ENCODE results near the gene HLA-DQB1.

The HLA-DQB1 gene

DNA sequence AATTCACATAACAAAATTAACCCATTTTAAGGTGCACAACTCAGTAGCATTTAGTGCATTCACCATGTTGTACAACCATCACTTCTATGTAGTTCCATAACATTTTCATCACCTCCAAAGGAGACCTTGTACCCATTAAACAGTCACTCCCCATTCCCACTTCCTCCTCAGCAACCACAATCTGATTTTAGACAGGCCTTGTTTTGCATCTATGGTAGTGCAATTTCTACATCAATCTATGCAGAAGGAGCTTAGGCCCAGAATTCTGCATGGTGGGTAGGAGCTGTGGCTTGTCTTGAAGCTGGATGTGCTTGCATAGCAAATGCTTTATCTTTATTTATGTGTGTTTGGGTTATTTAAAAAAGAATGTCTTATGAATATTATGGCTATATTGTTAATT lies 42.8 kb downstream of the HLA-DQB1 start:
- peak; percentile 49 for DNase-seq

DNA sequence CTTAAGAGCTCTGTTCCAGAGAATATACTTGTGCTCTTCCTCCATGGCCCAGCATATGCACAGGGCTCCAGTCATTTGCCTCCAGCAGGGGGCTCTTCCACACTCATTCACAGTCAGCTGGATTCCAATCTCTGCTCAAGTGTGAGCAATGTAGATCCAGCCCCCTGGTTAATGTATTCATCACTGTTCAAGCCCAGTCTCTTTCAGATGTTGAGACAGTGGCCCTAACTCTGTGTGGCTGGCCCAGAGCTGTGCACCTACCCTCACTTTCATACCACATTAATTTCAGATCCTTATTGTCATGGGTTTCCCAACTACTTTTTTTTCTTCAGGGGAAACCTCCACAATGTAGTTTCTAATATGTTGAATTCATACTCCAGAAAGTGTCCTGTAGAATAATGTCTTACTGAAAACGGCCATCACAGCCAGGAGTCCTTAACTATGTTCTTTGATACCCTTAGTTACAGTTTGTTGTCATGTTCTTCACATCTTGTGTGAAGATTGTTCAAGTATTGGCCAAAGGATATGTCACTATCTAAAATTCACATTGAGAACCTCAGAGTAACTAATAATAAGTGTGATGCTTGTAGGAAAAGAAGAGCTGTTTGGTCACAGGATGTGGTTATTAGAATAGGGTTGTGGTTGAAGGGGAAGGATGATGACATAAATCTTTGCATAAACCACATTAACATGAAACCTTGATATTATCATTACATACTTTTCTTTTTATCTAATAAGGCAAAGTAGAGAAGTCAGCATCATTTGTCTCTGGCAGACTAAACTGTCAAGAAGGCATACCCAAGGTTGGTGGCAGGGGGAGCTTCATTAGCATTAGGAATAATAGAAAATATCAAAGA lies 43.7 kb downstream of the HLA-DQB1 start:
- peak; percentile 72 for DNase-seq

DNA sequence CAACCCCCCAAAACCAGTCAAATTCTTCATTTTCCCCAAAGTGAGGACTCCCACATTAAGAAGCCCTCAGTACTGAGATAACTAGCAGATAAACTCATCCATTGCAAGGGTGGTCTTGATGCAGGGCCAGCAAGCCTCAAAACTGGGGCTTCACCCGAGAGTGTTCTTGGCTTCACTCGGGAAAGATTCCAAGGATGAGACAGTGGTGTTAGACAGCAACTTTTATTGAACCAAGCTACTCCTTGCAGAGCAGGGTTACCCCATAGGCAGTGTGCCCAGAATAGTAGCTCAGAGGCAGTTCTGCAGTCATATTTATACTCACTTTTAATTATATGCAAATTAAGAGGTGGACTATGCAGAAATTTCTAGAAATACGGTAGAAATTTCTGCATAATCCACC lies 45.1 kb downstream of the HLA-DQB1 start:
- DNase-seq, result no peak

DNA sequence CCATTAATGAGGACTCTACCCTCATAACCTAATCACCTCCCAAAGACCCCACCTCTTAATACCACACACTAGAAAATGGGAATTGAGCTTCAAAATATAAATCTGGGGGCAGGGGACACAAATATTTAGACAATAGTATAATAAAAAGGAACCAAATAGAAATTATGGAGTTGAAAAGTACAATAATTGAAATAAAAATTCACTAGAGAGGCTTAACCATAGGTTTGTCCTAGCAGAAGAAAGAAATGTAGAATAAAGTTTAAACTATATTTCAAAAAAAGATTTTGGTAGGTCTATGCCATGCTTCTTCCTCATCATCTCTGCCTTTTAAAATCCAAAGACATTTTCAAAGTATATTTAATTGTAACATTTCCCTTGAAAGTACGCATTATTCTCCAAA lies 48.7 kb downstream of the HLA-DQB1 start:
- DNase-seq, result no peak

DNA sequence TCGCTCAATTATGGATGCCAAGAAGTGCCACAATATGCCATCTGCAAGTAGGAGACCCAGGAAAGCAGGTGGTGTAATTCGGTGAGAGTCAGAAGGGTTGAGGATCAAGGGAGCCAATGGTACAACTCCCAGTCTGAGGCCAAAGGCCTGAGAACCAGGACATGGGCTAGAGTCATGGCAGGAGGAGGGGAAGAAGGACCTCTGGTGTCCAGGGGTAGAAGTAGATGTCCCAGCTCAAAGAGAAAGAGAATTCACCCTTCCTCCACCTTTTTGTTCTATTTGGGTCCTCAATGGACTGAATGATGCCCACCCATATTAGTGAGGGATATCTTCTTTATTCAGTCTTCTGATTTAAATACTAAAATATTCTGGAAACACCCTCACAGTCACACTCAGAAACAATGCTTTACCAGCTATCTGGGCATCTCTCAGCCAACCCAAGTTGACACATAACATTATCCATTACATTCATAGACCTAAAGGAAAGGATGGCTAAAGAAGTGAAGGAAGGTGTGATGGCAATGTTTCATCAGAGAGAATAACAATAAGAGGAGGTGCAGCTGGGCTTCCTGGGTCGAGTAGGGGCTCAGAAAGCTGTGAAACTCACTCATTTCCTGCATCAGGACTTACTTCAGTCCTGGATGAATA lies 50.4 kb downstream of the HLA-DQB1 start:
- DNase-seq, result no peak

DNA sequence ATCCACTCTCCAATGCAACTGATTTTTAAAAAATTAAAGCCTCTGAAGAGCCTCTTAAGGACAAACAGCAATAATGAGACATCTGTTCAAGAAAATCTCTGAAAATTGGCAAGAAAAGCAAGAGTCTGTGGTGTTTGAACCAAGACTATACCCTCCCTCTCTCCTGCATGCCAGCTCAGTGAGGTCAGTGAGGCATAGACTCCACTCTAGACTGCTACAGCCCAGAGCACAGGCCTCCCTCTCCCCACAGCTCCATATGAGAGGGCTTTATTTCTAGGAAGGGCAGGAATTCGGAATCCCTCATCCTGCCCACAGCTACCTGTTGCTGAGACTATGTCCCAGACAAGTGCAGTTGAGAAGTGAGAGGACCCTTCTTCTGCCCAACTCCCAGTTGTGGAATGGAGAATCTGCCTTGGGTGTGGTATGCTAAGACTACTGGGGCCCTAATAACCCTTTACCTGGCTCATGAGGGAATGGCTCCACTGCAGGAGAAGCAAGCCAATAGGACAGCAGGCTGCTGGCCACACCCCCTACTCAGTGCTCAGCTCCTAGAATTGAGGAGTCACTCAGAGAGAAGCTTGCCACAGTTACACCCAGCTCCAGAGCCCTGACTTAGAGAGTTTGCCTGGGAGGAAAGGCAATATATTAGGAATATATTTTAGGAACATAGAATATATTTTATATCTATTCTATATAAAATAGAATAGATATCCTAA lies 51.9 kb downstream of the HLA-DQB1 start:
- DNase-seq, result peak; percentile 36

DNA sequence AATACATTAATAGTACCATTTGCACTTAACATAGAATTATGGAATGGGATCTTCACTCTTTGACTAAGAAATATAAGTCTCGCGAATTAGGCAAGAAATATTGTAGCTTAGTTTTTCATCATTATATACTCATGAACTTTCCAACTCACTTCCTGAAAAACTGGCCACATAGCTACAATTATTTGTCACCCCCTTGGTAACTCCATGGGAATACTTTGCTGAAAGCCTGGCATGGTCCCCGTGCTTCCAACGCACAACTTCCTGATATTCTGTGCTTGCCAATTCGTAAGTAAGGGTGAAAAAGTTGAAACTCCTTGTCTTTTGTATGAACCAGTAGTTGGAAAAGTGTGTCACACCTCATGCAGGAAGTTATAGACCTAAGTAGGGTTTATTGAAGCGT lies 53.0 kb downstream of the HLA-DQB1 start:
- no peak for DNase-seq

DNA sequence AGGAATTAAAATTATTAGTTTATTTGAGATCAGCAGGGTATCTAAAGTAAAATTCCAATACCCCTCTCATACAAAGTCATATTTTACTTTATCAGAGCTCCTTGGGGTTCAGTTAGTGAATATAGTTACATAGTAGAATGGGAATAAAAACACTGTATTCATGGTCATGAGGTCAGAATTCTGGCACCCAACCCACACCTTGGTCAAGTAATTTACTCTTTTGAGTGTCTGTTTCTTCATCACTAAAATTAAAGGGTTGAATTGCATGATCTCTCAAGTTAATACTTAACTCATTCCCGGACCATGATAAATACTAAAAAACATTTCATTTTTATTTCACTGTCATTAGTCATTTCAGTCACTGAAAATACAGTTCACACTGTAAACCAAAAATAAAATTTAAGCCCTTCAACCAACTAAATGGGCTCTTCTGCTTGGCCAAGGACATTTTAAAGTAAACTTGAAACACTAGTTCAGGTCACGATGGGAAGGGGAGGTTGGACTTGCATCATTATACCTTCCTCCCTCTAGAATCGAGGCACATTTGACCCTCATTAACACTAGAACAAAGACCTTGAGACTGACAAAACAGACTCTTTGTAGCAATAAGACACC lies 55.7 kb downstream of the HLA-DQB1 start:
- DNase-seq, result no peak

DNA sequence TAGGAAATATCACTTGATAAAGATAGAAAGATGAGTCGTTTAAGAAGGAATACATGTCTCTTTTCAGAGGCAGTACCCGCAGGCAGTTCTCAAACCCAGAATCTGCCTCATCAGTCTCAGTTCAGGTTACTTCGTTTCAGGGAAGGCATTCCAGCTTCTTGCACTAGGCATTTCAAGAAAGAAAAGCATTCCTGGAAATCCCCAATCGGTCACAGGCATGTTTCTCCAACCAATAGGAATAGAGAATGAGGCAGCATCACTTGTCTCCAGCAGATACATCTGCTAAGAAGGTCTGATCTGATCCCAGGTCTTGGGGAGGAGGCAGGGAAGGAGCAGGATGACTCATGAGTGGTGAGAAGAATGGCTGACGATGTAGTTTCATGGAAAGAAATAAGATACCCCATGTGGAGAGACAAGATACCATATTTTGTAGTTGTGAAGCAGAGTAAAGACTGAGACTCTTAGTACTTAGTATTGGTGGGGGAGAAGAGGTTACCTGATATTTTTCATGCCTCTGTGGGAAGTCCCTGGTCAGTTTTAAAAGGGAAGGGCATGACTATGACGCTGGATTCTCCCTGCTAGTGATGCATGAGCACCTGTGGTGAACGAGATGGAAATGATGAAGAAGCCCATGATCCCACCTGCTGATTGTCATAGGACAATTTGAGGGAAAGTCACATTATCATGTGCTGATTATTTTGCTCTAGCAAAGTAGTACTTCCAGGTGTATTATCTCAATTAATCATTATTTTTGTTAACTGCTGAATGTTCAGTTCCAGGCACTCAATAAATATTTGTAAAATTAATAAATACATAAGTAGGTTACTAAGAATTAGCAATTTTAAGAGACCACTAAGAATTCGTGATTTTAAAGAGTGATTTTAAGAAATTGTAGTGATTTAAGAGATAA lies 56.5 kb downstream of the HLA-DQB1 start:
- peak; percentile 99 for DNase-seq
